Measurements from ENCODE around the gene BCL2L13.

Gene BCL2L13

DNA sequence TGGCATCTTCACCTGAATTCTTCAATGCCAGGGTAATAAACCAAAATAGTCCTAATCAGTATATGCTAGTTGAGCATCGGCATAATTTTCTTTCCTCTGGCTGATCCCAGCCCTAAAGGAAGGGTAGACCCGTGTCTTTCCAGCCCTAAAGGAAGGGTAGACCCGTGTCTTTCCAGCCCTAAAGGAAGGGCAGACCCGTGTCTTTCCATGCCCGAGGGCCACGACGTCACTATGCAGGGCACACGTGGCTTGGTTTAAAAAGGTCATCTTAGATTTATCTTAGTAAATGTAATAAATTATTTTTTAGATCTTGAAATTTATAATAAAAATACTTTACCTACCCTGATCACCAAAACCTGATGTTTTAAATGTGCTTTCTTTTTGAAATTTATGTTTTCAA is 90.2 kb downstream of the BCL2L13 start:
- no peak for DNase-seq
- peaks cover 26 to 62% (median 40%) of the 10 kb centered on the region in 3 donors for H3K36me3 ChIP-seq
- TF ChIP-seq, protein P1, sequence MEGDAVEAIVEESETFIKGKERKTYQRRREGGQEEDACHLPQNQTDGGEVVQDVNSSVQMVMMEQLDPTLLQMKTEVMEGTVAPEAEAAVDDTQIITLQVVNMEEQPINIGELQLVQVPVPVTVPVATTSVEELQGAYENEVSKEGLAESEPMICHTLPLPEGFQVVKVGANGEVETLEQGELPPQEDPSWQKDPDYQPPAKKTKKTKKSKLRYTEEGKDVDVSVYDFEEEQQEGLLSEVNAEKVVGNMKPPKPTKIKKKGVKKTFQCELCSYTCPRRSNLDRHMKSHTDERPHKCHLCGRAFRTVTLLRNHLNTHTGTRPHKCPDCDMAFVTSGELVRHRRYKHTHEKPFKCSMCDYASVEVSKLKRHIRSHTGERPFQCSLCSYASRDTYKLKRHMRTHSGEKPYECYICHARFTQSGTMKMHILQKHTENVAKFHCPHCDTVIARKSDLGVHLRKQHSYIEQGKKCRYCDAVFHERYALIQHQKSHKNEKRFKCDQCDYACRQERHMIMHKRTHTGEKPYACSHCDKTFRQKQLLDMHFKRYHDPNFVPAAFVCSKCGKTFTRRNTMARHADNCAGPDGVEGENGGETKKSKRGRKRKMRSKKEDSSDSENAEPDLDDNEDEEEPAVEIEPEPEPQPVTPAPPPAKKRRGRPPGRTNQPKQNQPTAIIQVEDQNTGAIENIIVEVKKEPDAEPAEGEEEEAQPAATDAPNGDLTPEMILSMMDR (IDR thresholded peaks at IDR 0.05) = no peak
- intact Hi-C loops (cut with DNase I; ENCODE audit: low total_unique reads) = loop anchor here (10.0 kb wide), 1 partner anchor 1586 kb away; no protein-coding TSS in a partner anchor
- no peaks in the 10 kb centered on the region for H3K9me3 ChIP-seq
- no peak overlapping the region for H3K4me3 ChIP-seq
- peaks cover 0 to 43% (median 24%) of the 10 kb centered on the region in 4 donors for H3K4me1 ChIP-seq
- no peaks in the 10 kb centered on the region for H3K27me3 ChIP-seq
- H3K27ac ChIP-seq = no peak overlapping the region

DNA sequence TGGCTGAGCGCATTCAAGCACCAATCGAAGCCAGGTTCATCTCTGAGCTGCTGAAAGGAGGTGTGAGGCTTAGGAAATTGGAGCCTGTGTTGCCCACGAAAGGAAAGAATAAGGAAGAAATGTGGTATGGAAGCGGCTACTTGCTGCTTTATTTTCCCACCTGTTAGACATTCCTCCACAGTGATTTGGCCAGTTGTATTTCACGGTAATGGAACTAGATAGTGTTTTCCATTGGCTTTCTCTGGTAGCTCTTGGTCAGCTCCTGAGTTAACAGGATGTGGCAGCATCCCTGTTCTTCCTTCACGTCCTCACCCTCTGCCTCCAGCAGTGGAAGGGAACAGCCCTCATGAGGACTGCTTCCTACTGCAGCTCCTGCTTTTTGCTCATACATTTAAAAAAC is 91.0 kb downstream of the BCL2L13 start:
- TF ChIP-seq, protein P1 (IDR thresholded peaks at IDR 0.05) = no peak
- no peak for DNase-seq
- intact Hi-C loops (cut with DNase I; ENCODE audit: low total_unique reads) = loop anchor here (10.0 kb wide), 1 partner anchor 1585 kb away; no protein-coding TSS in a partner anchor
- no peaks in the 10 kb centered on the region for H3K9me3 ChIP-seq
- H3K4me1 ChIP-seq = peaks cover 0 to 35% (median 21%) of the 10 kb centered on the region in 4 donors
- no peak overlapping the region for H3K27ac ChIP-seq
- no peaks in the 10 kb centered on the region for H3K27me3 ChIP-seq
- peaks cover 28 to 70% (median 45%) of the 10 kb centered on the region in 3 donors for H3K36me3 ChIP-seq
- no peak overlapping the region for H3K4me3 ChIP-seq

DNA sequence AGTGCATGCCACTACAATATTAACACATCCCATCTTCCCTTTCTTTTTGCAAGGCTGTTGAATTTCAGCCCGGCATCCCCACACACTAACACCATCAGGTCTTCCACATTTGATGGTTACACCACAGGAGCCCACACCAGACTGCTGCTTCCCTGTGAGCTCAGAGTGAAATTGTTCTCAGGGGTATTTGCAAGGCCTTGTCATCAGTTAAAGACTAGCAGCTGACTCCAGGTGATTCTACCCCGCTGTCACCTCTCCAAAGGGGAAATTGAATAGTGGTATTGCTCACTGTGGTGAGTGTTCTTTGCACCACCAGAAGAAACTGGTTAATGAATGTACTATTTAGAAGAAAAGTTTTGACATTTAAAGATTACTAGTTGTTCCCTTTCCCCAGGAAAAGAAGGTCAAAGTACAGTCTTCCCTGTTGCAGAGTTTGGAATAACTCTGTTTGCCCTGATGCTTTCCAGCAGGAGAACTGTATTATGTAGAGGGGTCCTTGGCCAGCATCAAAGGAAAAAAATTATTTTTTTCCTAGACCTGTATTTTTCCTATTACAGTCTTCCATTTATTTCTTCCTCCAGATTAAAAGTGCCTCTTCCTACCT is 93.8 kb downstream of the BCL2L13 start:
- peaks cover 0 to 7% (median 5%) of the 10 kb centered on the region in 4 donors for H3K4me1 ChIP-seq
- H3K9me3 ChIP-seq = no peaks in the 10 kb centered on the region
- TF ChIP-seq, protein P1 (IDR thresholded peaks at IDR 0.05) = no peak
- H3K27ac ChIP-seq = no peak overlapping the region
- DNase-seq = peak in 1 of 2 donors; percentile 15
- no peaks in the 10 kb centered on the region for H3K27me3 ChIP-seq
- no peak overlapping the region for H3K4me3 ChIP-seq
- intact Hi-C loops (cut with DNase I; ENCODE audit: low total_unique reads) = no loop called here
- peaks cover 28 to 76% (median 46%) of the 10 kb centered on the region in 3 donors for H3K36me3 ChIP-seq

DNA sequence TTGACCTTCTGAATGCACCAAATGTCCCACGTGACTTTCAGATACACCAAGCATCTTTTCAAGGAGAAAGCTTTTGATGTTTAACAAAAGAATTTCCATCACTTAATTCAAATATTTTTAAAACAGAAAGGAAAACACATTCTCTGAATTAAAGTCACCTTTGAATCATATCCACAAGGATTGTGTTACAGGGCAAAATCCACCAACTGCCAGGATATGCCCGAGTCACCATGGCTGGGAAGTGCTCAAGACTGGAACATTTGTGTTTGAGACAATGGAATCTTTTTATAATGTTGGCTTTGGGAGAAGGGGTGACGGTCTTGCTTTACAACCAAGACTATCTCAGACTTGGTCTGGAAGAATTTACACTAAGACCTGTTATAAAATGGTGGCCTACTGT is 94.9 kb downstream of the BCL2L13 start:
- DNase-seq = no peak
- Histone ChIP-seq H3K9me3 (no peaks in the 10 kb centered on the region), H3K4me1 (no peaks in the 10 kb centered on the region), H3K4me3 (no peak overlapping the region), H3K27ac (no peak overlapping the region), H3K27me3 (no peaks in the 10 kb centered on the region), H3K36me3 (peaks cover 28 to 69% (median 38%) of the 10 kb centered on the region in 3 donors)
- TF ChIP-seq, protein P1 (IDR thresholded peaks at IDR 0.05) = no peak
- intact Hi-C loops (cut with DNase I; ENCODE audit: low total_unique reads) = no loop called here

DNA sequence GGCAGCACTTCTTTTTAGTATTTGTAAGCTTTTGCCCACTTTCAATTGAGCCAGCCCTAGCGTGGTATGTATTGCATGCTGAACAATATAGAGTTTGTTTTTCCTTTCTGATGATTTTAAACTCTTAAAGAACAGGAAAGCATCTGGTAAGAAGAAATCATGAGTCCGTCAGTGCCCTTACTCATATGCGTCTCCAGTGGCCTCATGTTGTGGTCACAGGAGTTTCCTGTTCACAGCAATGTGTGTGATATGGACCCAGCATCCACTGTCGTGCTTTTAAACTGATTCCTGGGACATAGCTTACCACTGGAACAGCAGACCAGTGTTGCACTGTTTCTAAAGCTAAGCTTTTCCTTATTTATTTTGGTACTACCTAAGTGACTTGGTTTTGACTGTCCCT is 95.6 kb downstream of the BCL2L13 start:
- Histone ChIP-seq H3K27me3 (no peaks in the 10 kb centered on the region), H3K27ac (no peak overlapping the region), H3K4me1 (no peaks in the 10 kb centered on the region), H3K36me3 (peaks cover 28 to 65% (median 37%) of the 10 kb centered on the region in 3 donors), H3K4me3 (no peak overlapping the region), H3K9me3 (no peaks in the 10 kb centered on the region)
- TF ChIP-seq, protein P1 (IDR thresholded peaks at IDR 0.05) = no peak
- peak in 1 of 2 donors; percentile 1 for DNase-seq
- intact Hi-C loops (cut with DNase I; ENCODE audit: low total_unique reads) = no loop called here

Data from tibial artery (tissue), 4 donors.